HG02588 (cell line): ENCODE data around the gene OVOL2.

ENCODE experiments used
- ATAC-seq: cut with Tn5 transposase; IDR thresholded peaks from one replicate; pipeline ENCODE4 v1.9.1; 2021; ENCODE audit warnings: mild to moderate bottlenecking, moderate library complexity; ENCODE audit not compliant: unreplicated experiment

OVOL2 gene

GRCh38 chr20:17992224-17992637, 65.5 kb downstream of the OVOL2 start:
- no peak for ATAC-seq

DNA sequence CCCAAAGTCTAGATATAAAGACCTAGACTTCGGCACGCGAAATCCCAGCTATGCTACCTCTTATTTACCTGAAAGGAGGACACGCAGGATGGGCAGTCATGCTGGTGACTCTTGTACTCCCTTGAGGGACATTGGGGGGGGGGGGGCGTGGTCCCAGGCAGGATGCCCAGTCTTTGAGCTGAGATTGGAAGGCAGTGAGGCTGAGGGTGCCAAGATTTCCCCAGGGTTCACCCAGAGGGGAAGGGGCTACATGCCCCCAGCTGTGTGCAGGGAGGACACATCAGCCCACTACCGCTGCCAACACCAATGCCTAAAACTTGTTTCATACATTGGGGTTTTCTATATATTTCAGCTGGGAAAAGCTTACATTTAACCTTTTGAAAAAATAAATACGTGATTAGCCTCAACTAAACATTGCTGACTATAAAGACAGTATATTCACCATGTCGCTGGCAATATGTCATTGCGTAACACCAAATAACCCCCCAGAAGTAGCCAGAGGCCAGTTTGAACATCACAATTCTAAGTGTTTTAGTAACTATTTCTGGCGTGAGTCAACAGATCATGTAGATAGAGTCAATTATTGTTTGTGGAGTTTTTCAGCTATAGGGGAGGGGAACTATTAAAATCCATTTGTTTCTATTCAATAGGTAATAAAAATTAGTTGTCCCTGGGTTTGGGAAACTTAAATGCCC, 67.3 kb downstream of the OVOL2 start:
- no peak for ATAC-seq

DNA sequence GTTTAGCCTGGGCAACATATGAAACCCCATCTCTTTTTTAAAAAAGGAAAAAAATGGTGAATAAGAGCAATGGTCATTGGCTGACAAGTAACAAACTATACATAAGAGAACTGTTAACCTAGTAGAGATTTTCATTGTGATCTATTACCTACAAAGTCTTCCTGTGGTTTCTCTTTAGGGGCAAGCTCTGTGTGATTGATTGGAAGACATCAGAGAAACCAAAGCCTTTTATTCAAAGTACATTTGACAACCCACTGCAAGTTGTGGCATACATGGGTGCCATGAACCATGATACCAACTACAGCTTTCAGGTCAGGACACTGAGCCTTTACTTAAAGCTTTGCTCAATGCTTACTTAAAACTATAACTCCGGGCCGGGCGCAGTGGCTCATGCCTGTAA, 69.7 kb downstream of the OVOL2 start:
- ATAC-seq: no peak

DNA sequence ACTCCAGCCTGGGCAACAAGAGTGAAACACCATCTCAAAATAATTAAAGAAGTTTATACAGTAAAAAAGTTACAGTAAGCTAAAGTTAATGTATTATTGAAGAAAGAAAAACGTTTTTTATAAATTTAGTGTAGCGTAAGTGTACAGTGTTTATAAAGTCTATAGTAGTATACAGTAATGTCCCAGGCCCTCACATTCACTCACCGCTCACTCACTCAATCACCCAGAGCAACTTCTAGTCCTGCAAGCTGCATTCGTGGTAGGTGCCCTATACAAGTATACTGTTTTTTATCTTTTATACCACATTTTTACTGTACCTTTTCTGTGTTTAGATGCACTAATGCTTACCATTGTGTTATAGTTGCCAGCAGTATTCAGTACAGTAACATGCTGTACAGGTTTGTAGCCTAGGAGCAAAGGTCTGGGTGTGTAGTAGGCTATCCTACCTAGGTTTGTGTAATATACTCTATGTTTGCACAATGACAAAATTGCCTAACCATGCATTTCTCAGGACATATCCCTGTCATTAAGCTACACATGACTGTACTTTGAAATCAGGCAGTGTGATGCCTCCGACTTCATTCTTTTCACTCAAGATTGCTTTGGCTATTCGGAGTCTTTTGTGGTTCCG, 72.2 kb downstream of the OVOL2 start:
- ATAC-seq: no peak

GRCh38 chr20:17976305-17976704, 81.4 kb downstream of the OVOL2 start:
- ATAC-seq: no peak
